Measurements from ENCODE around the gene PLB1. TPM values are rescaled to one million over a fixed set of nuclear protein-coding genes. Genes with fewer than 3 reads are reported as not detected.

Gene PLB1
- total RNA-seq, 2 experiments from 2014 or later = 0.74 to 1.1 TPM

GRCh38 chr2:28692411-28692810, 196.6 kb downstream of the PLB1 start:
- no peak overlapping the region for H3K27ac Mint-ChIP-seq
- H3K4me3 Mint-ChIP-seq = no peak overlapping the region
- no peaks in the 10 kb centered on the region for H3K9me3 Mint-ChIP-seq
- no peaks in the 10 kb centered on the region for H3K4me1 Mint-ChIP-seq
- CTCF ChIA-PET = no interaction called here
- POLR2A ChIA-PET = no interaction called here
- DNase-seq = no peak
- H3K36me3 Mint-ChIP-seq (ENCODE audit: low read depth) = no peaks in the 10 kb centered on the region
- no peaks in the 10 kb centered on the region for H3K27me3 Mint-ChIP-seq

GRCh38 chr2:28693223-28693622, 197.4 kb downstream of the PLB1 start:
- Mint-ChIP-seq H3K27me3 (peaks cover 1% of the 10 kb centered on the region), H3K4me3 (no peak overlapping the region), H3K4me1 (no peaks in the 10 kb centered on the region), H3K27ac (no peak overlapping the region), H3K36me3 (ENCODE audit: low read depth) (no peaks in the 10 kb centered on the region), H3K9me3 (no peaks in the 10 kb centered on the region)
- ChIA-PET CTCF (no interaction called here), POLR2A (no interaction called here)
- DNase-seq = no peak

Other genes with a start within 250 kb of the PLB1 start
- 10 to 100 TPM; 39.6 to 47.0 TPM for gene FOSL2, start 103.2 kb upstream of the PLB1 start, total RNA-seq